Thyroid gland (tissue), 4 donors: ENCODE data around the gene CYFIP2.

Source experiments
- CTCF ChIP-seq, 6 experiments: fragments of 200-600 bp in 3 of 6; fragments of 450-650 bp in 3 of 6; sonication (generic) in 3 of 6; IDR thresholded peaks; one replicate each; pipeline ENCODE4 v1.5.1; 2016 to 2019; ENCODE audit warnings: antibody characterized with exemption in 6 of 6, mild to moderate bottlenecking in 2 of 6, inconsistent platforms in 1 of 6, moderate library complexity in 1 of 6
- POLR2A ChIP-seq, 2 donors: fragments of 450-650 bp; IDR thresholded peaks; one replicate each; pipeline ENCODE4 v1.6.1; 2017; ENCODE audit warnings: antibody characterized with exemption in 2 of 2, mild to moderate bottlenecking in 2 of 2, moderate library complexity in 1 of 2

GRCh38 chr5:157372472-157372822 lies 106.5 kb downstream of the CYFIP2 start:
- TF ChIP-seq POLR2A (IDR thresholded peaks at IDR 0.05) (no peak), CTCF (IDR thresholded peaks at IDR 0.05) (no peak)
